K562 (cell line): ENCODE measurements around the gene FMN1. TPM values are rescaled to one million over a fixed set of nuclear protein-coding genes. Genes with fewer than 3 reads are reported as not detected.

Experiments used
- ATAC-seq: fragments of 200-7000 bp; cut with Tn5 transposase; 3 replicates; pipeline ENCODE4 v1.9.1; 2020; ENCODE audit warnings: moderate library complexity
- BruUV-seq: library from RNA; stranded (reverse); fragments of 400-500 nt; replicated peaks from 2 replicates; lab custom pipeline; 2021; lab: Mats Ljungman, UMichigan
- CTCF ChIA-PET: fragments of 300-600 bp; formaldehyde crosslinking; extraction: SDS; loops from one replicate; lab custom pipeline; 2021; ENCODE audit warnings: low intra/inter-chr PET ratio; lab: Yijun Ruan, JAX
- POLR2A ChIA-PET: fragments of 300-600, 350-650 bp; sonication (Branson Sonifier 250); formaldehyde crosslinking; extraction: SDS; loops from one replicate; lab custom pipeline; 2021; ENCODE audit warnings: antibody characterized with exemption, inconsistent platforms; lab: Yijun Ruan, JAX
- DNase-seq, 4 experiments: peaks; one replicate each; pipeline versions ENCODE4 v3.0.0 to v3.0.0-alpha.2; 2011 to 2018; ENCODE audit warnings: low spot score in 3 of 4, mixed read lengths in 3 of 4; ENCODE audit errors: extremely low read depth in 1 of 4
- FAIRE-seq: peaks from 2 replicates; lab custom pipeline; 2011; peaks lifted over from hg19 to GRCh38; lab: Jason Lieb, UNC
- H2AFZ ChIP-seq: 2 replicates; pipeline ENCODE4 v1.6.0; 2011; ENCODE audit warnings: low read depth, low read length, control low read depth, inconsistent platforms
- H3K27ac ChIP-seq: fragments of 200-600 bp; 3 replicates; pipeline ENCODE4 v1.8.0; 2011; ENCODE audit warnings: low read depth, mild to moderate bottlenecking, control low read depth, inconsistent platforms, low read length, moderate library complexity, mixed read lengths; ENCODE audit errors: extremely low read depth
- H3K27me3 ChIP-seq, 2 experiments: fragments of 300-600 bp in 1 of 2; 2 replicates in 1 of 2; 3 replicates in 1 of 2; pipeline versions ENCODE4 v1.6.0 to v1.8.0; 2011; ENCODE audit warnings: inconsistent platforms in 2 of 2, low read length in 2 of 2, mild to moderate bottlenecking in 1 of 2, mixed read lengths in 1 of 2, moderate library complexity in 1 of 2; ENCODE audit not compliant: control insufficient read depth in 2 of 2, insufficient read depth in 2 of 2
- H3K36me3 ChIP-seq: fragments of 300-600 bp; 3 replicates; pipeline ENCODE4 v1.8.0; 2011; ENCODE audit warnings: mild to moderate bottlenecking, low read length, inconsistent platforms; ENCODE audit not compliant: control insufficient read depth, insufficient read depth
- H3K4me1 ChIP-seq, 2 experiments: fragments of 200-600 bp in 1 of 2; replicated peaks in 1 of 2; 2 replicates in 1 of 2; 3 replicates in 1 of 2; pipeline versions ENCODE4 v1.5.1 to v1.8.0; 2011; ENCODE audit warnings: inconsistent platforms in 2 of 2, low read length in 2 of 2, mild to moderate bottlenecking in 1 of 2, mixed read lengths in 1 of 2, moderate library complexity in 1 of 2; ENCODE audit not compliant: control insufficient read depth in 2 of 2, insufficient read depth in 2 of 2
- H3K4me2 ChIP-seq: 2 replicates; pipeline ENCODE4 v1.6.1; 2011; ENCODE audit warnings: low read length, control low read depth, inconsistent platforms, mixed read lengths; ENCODE audit not compliant: insufficient read depth
- H3K4me3 ChIP-seq: fragments of 200-600 bp; sonication (generic), shearing (Covaris generic); 2 replicates; pipeline ENCODE4 v1.5.1; 2016; ENCODE audit warnings: control low read depth, inconsistent platforms
- H3K79me2 ChIP-seq: fragments of 200-600 bp; 3 replicates; pipeline ENCODE4 v1.8.0; 2011; ENCODE audit warnings: low read length, inconsistent platforms; ENCODE audit not compliant: control insufficient read depth, insufficient read depth
- H3K9ac ChIP-seq, 2 experiments: 2 replicates each; pipeline versions ENCODE4 v1.6.0 to v1.6.1; 2011; ENCODE audit warnings: low read depth in 2 of 2, low read length in 2 of 2, control low read depth in 1 of 2, inconsistent platforms in 1 of 2, mild to moderate bottlenecking in 1 of 2, mixed read lengths in 1 of 2; ENCODE audit not compliant: insufficient read depth in 1 of 2
- H3K9me1 ChIP-seq: one replicate; pipeline ENCODE4 v1.6.0; 2011; ENCODE audit warnings: inconsistent platforms, mild to moderate bottlenecking, low read length, moderate library complexity; ENCODE audit not compliant: control insufficient read depth, insufficient read depth
- H3K9me3 ChIP-seq: replicated peaks from 2 replicates; pipeline ENCODE4 v1.5.1; 2011; ENCODE audit warnings: low read depth, low read length, inconsistent platforms; ENCODE audit not compliant: control insufficient read depth, insufficient read depth
- H4K20me1 ChIP-seq: replicated peaks from 2 replicates; pipeline ENCODE4 v1.6.1; 2011; ENCODE audit warnings: low read length, inconsistent platforms, mixed read lengths; ENCODE audit not compliant: control insufficient read depth, insufficient read depth
- CBX8 ChIP-seq: fragments of 200-600 bp; sonication (generic); IDR thresholded peaks from 2 replicates; pipeline ENCODE4 v1.6.1; 2012; ENCODE audit warnings: borderline replicate concordance, mixed run types, low read depth, mild to moderate bottlenecking, moderate library complexity, mixed read lengths, low read length, control low read depth, inconsistent platforms; ENCODE audit not compliant: poor library complexity, severe bottlenecking; ENCODE audit errors: extremely low read depth
- DIDO1 ChIP-seq: fragments of 450-650 bp; IDR thresholded peaks from 2 replicates; pipeline ENCODE4 v1.6.1; 2016; ENCODE audit warnings: low read depth, missing biosample characterization, missing genetic modification characterization
- DMBX1 ChIP-seq: fragments of 250-450 bp; sonication (Bioruptor Pico); IDR thresholded peaks from 2 replicates; pipeline ENCODE4 v1.8.0; 2022; ENCODE audit warnings: inconsistent platforms, mild to moderate bottlenecking, moderate library complexity, borderline replicate concordance
- RNF2 ChIP-seq: sonication (generic); IDR thresholded peaks from 2 replicates; pipeline ENCODE4 v1.6.1; 2016
- RUNX1 ChIP-seq: sonication (generic); IDR thresholded peaks from 2 replicates; pipeline ENCODE4 v1.6.1; 2016; ENCODE audit warnings: antibody characterized with exemption, low read depth
- SMAD4 ChIP-seq: fragments of 250-450 bp; sonication (Bioruptor Pico); conservative IDR thresholded peaks from 2 replicates; pipeline ENCODE4 v1.8.0; 2021; ENCODE audit warnings: inconsistent platforms, mild to moderate bottlenecking, moderate library complexity
- SMARCA5 ChIP-seq: fragments of 450-650 bp; IDR thresholded peaks from 2 replicates; pipeline ENCODE4 v1.6.1; 2016
- ZNF431 ChIP-seq: sonication (generic); formaldehyde crosslinking; IDR thresholded peaks from 2 replicates; pipeline ENCODE4 v1.8.0; 2022; ENCODE audit warnings: mild to moderate bottlenecking, missing genetic modification reagents
- ZNF436 ChIP-seq: fragments of 250-450, 450-650 bp; sonication (Bioruptor Pico); formaldehyde crosslinking; IDR thresholded peaks from 2 replicates; pipeline ENCODE4 v1.7.0; 2020; ENCODE audit warnings: mild to moderate bottlenecking
- ZNF695 ChIP-seq: fragments of 450-650 bp; formaldehyde crosslinking; IDR thresholded peaks from 2 replicates; pipeline ENCODE4 v1.4.0; 2020; ENCODE audit warnings: mild to moderate bottlenecking, moderate library complexity
- ZNF75A ChIP-seq: fragments of 450-650 bp; formaldehyde crosslinking; IDR thresholded peaks from 2 replicates; pipeline ENCODE4 v1.4.0; 2020; ENCODE audit warnings: mild to moderate bottlenecking
- WGBS: fragments of 100-300 bp; shearing (Covaris generic); methylation state at CpG from one replicate; pipeline ENCODE4 v1.1.6; 2016; ENCODE audit warnings: low coverage, mixed read lengths; ENCODE audit not compliant: insufficient coverage; ENCODE audit errors: missing lambda C conversion rate; 5-methylcytosine and 5-hydroxymethylcytosine counted together
- in situ Hi-C: fragments of 300-500 bp; cut with MboI; formaldehyde crosslinking; loops from 4 replicates; pipeline ENCODE4 v1.15.0; 2018; ENCODE audit warnings: inconsistent platforms, mixed read lengths
- intact Hi-C: fragments of 100-400 bp; cut with micrococcal nuclease; formaldehyde crosslinking; loops from 2 replicates; pipeline ENCODE4 v1.14.2; 2022
- polyA plus RNA-seq, 8 experiments: library from polyadenylated mRNA; depleted of rRNA in 4 of 8; stranded (reverse) in 5 of 8; unstranded in 3 of 8; fragments of >200 nt; fragmentation: Nextera tagmentation in 2 of 8; fragmentation: Illumina TruSeq in 1 of 8; extraction: Ambion mirVana in 2 of 8; extraction: Trizol in 1 of 8; gene quantifications; 2 replicates each; pipeline versions ENCODE4 v1.2.1 to v1.2.3, GENCODE V29; 2011 to 2014; ENCODE audit warnings: inconsistent platforms in 1 of 8, missing spikeins in 1 of 8
- total RNA-seq, 7 experiments: library from RNA; depleted of rRNA in 6 of 7; stranded (reverse); fragments of >200 nt in 6 of 7; fragmentation: Illumina TruSeq in 2 of 7; extraction: Trizol in 2 of 7; gene quantifications; 2 replicates each; pipeline versions ENCODE4 v1.2.1 to v1.2.3, GENCODE V29; 2011 to 2021; ENCODE audit warnings: low replicate concordance in 1 of 7
- TF ChIP-seq, protein P1 (sequence below): sonication (generic); formaldehyde crosslinking; IDR thresholded peaks from 2 replicates; pipeline ENCODE4 v1.8.0; 2022; ENCODE audit warnings: mild to moderate bottlenecking, missing genetic modification reagents, borderline replicate concordance
- TF ChIP-seq, protein P2 (sequence below): fragments of 450-650 bp; IDR thresholded peaks from 2 replicates; pipeline ENCODE4 v1.6.1; 2014; ENCODE audit warnings: low read depth, mild to moderate bottlenecking, moderate library complexity, borderline replicate concordance

The FMN1 gene
- total and polyA plus RNA-seq, 9 of the 15 experiments (the other 6 are each of a cell fraction or from before 2014, with no cell fraction given) = 0.03 to 0.07 (median 0.04) TPM; not detected in 6

- ChIA-PET POLR2A (no interaction called here), CTCF (interaction anchor here (0.7 kb wide), 1 partner anchor 123 kb away, joined by 3 read pairs; no protein-coding TSS in a partner anchor)
- in situ Hi-C loops (no loop called here), intact Hi-C loops (no loop called here)
- Histone ChIP-seq H3K4me2 (no peak overlapping the region), H3K9ac (no peak overlapping the region), H3K27ac (no peak overlapping the region), H3K9me3 (no peaks in the 10 kb centered on the region), H3K9me1 (no peaks in the 10 kb centered on the region), H3K4me3 (no peak overlapping the region), H2AFZ (no peak overlapping the region), H4K20me1 (no peaks in the 10 kb centered on the region), H3K36me3 (no peaks in the 10 kb centered on the region), H3K27me3 (no peaks in the 10 kb centered on the region), H3K4me1 (no peaks in the 10 kb centered on the region), H3K79me2 (no peaks in the 10 kb centered on the region)
- FAIRE-seq (no peak), ATAC-seq (no peak), DNase-seq (no peak)
- no TSS peak for BruUV-seq
- 0% methylated on average over 2 of the region's 2 CpGs for WGBS
- TF ChIP-seq RNF2 (no peak), DMBX1 (CRISPR knock-in tag) (no peak), ZNF431 (no peak), ZNF436 (CRISPR knock-in tag) (no peak), ZNF75A (CRISPR knock-in tag) (no peak), DIDO1 (tag) (no peak), CBX8 (no peak), SMARCA5 (no peak), SMAD4 (CRISPR knock-in tag) (no peak), ZNF695 (CRISPR knock-in tag) (no peak), RUNX1 (no peak)
- TF ChIP-seq, protein P1, sequence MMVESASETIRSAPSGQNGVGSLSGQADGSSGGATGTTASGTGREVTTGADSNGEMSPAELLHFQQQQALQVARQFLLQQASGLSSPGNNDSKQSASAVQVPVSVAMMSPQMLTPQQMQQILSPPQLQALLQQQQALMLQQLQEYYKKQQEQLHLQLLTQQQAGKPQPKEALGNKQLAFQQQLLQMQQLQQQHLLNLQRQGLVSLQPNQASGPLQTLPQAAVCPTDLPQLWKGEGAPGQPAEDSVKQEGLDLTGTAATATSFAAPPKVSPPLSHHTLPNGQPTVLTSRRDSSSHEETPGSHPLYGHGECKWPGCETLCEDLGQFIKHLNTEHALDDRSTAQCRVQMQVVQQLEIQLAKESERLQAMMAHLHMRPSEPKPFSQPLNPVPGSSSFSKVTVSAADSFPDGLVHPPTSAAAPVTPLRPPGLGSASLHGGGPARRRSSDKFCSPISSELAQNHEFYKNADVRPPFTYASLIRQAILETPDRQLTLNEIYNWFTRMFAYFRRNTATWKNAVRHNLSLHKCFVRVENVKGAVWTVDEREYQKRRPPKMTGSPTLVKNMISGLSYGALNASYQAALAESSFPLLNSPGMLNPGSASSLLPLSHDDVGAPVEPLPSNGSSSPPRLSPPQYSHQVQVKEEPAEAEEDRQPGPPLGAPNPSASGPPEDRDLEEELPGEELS = no peak
- TF ChIP-seq, protein P2, sequence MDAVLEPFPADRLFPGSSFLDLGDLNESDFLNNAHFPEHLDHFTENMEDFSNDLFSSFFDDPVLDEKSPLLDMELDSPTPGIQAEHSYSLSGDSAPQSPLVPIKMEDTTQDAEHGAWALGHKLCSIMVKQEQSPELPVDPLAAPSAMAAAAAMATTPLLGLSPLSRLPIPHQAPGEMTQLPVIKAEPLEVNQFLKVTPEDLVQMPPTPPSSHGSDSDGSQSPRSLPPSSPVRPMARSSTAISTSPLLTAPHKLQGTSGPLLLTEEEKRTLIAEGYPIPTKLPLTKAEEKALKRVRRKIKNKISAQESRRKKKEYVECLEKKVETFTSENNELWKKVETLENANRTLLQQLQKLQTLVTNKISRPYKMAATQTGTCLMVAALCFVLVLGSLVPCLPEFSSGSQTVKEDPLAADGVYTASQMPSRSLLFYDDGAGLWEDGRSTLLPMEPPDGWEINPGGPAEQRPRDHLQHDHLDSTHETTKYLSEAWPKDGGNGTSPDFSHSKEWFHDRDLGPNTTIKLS = no peak
These were observed 237.8 kb downstream of the FMN1 start for GRCh38 chr15:32956711-32957110.
